ENCODE measurements around the gene CDH23. TPM values are rescaled to one million over a fixed set of nuclear protein-coding genes. Genes with fewer than 3 reads are reported as not detected.

The CDH23 gene
- total RNA-seq, 6 donors from 2014 or later, result 4.7 to 29.3 (median 10.4) TPM

- H3K9me3 ChIP-seq, result peaks cover 0 to 5% (median 1%) of the 10 kb centered on the region in 4 donors
- ATAC-seq (ENCODE audit: low FRiP score in 2 of 2) (peak; percentile 3 to 45), DNase-seq (peak in 1 of 2 donors; percentile 65)
- TF ChIP-seq POLR2AphosphoS5 (IDR thresholded peaks at IDR 0.05) (peak in 1 of 2 donors; percentile 38), EP300 (IDR thresholded peaks at IDR 0.05) (no peak), POLR2A (IDR thresholded peaks at IDR 0.05) (no peak)
- TF ChIP-seq, protein P1, sequence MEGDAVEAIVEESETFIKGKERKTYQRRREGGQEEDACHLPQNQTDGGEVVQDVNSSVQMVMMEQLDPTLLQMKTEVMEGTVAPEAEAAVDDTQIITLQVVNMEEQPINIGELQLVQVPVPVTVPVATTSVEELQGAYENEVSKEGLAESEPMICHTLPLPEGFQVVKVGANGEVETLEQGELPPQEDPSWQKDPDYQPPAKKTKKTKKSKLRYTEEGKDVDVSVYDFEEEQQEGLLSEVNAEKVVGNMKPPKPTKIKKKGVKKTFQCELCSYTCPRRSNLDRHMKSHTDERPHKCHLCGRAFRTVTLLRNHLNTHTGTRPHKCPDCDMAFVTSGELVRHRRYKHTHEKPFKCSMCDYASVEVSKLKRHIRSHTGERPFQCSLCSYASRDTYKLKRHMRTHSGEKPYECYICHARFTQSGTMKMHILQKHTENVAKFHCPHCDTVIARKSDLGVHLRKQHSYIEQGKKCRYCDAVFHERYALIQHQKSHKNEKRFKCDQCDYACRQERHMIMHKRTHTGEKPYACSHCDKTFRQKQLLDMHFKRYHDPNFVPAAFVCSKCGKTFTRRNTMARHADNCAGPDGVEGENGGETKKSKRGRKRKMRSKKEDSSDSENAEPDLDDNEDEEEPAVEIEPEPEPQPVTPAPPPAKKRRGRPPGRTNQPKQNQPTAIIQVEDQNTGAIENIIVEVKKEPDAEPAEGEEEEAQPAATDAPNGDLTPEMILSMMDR (IDR thresholded peaks at IDR 0.05), result no peak
- no peaks in the 10 kb centered on the region for H3K27me3 ChIP-seq
- 59 to 61% methylated on average over 10 to 14 of the region's 14 CpGs for WGBS, 2 donors
- no peak overlapping the region for H3K4me3 ChIP-seq
- peaks cover 3 to 34% (median 12%) of the 10 kb centered on the region in 4 donors for H3K36me3 ChIP-seq
- H3K27ac ChIP-seq, result peak overlapping the region; percentile 83 to 87 (median 84)
- H3K4me1 ChIP-seq, result peaks cover 63 to 75% (median 71%) of the 10 kb centered on the region in 4 donors
Observed at GRCh38 chr10:71747551-71748523, 351.1 kb downstream of the CDH23 start.

- no peaks in the 10 kb centered on the region for H3K9me3 ChIP-seq
- TF ChIP-seq POLR2A (IDR thresholded peaks at IDR 0.05) (peak in 1 of 4 donors; percentile 60), POLR2AphosphoS5 (IDR thresholded peaks at IDR 0.05) (peak in 1 of 2 donors; percentile 82), EP300 (IDR thresholded peaks at IDR 0.05) (no peak)
- TF ChIP-seq, protein P1 (IDR thresholded peaks at IDR 0.05), result peak in 5 of 6 experiments; percentile 6 to 47 (median 28)
- peaks cover 3 to 43% (median 16%) of the 10 kb centered on the region in 4 donors for H3K36me3 ChIP-seq
- peaks cover 64 to 77% (median 73%) of the 10 kb centered on the region in 4 donors for H3K4me1 ChIP-seq
- ATAC-seq (ENCODE audit: low FRiP score in 2 of 2), result peak; percentile 76 to 77
- 27 to 34% methylated on average over 13 to 15 of the region's 15 CpGs for WGBS, 2 donors
- H3K4me3 ChIP-seq, result no peak overlapping the region
- H3K27ac ChIP-seq, result peak overlapping the region; percentile 83 to 87 (median 84)
- peak; percentile 85 to 91 for DNase-seq
- no peaks in the 10 kb centered on the region for H3K27me3 ChIP-seq
Observed at GRCh38 chr10:71748671-71749191, 352.0 kb downstream of the CDH23 start.

DNA sequence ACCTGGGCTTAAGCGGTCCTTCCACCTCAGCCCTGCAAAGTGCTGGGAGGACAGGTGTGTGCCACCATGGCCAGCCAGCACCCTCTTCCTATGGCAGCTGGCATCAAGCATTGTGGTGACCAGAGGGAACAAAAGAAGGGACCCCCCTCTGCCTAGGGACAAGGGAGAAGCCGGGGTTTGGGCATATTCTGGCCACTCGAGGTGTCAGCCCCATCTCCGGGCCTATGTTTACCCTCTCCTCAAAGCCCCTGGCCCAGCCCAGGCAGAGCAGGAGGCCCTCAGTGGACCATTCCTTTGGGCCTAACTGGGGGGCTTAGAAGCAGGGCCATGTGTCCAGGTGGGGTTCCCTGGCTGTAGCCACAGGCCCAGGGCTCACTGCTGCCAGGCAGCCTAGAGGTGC is 352.7 kb downstream of the CDH23 start:
- Histone ChIP-seq H3K4me3 (no peak overlapping the region), H3K4me1 (peaks cover 71 to 83% (median 80%) of the 10 kb centered on the region in 4 donors), H3K36me3 (peaks cover 3 to 48% (median 16%) of the 10 kb centered on the region in 4 donors), H3K27ac (peak overlapping the region; percentile 83 to 87 (median 84)), H3K9me3 (no peaks in the 10 kb centered on the region), H3K27me3 (no peaks in the 10 kb centered on the region)
- TF ChIP-seq, protein P1 (IDR thresholded peaks at IDR 0.05), result no peak
- no peak for TF ChIP-seq EP300 (IDR thresholded peaks at IDR 0.05)
- no peak for TF ChIP-seq POLR2A (IDR thresholded peaks at IDR 0.05)
- TF ChIP-seq POLR2AphosphoS5 (IDR thresholded peaks at IDR 0.05), result no peak
- ATAC-seq (ENCODE audit: low FRiP score in 2 of 2), result no peak
- 60 to 100% methylated on average over 1 to 4 of the region's 4 CpGs for whole genome bisulfite sequencing, 2 donors
- no peak for DNase-seq

DNA sequence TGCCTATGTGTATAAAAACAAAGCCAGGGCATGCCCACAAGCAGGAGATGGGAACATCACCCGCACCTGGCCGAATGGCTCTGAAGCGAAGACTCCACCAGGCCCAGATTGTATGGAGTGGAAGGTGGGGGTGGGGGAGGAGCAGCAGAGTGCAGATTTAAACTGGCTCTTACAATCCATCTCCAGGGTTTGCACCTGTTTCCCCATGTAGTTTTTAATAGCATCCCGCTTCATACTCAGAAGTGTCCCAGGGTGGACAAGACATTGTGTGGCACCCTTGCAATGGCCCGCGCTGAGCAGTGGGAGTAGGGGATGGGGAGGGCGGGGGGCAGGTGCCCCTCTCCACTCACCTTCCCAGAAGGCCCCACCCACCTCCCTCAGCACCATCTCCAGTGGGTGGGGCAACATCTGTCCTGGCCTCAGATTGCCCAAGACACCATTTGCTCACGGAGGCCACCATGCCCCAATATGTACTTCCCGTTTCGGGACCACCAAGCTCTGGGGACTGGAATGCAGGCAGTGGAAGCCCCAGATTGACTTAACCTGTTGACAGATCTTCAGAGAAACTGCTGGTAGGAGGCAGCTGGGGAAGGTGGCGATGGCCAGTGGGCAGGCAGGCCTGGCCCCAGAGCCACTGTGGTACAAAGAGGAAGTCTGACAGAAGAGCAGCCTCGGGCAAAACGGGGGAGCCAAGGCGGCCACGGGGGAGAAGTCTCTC is 353.6 kb downstream of the CDH23 start:
- peaks cover 3 to 55% (median 16%) of the 10 kb centered on the region in 4 donors for H3K36me3 ChIP-seq
- H3K4me1 ChIP-seq, result peaks cover 79 to 91% (median 86%) of the 10 kb centered on the region in 4 donors
- peak; percentile 30 to 78 for TF ChIP-seq POLR2AphosphoS5 (IDR thresholded peaks at IDR 0.05)
- TF ChIP-seq, protein P1 (IDR thresholded peaks at IDR 0.05), result no peak
- no peaks in the 10 kb centered on the region for H3K9me3 ChIP-seq
- no peak overlapping the region for H3K4me3 ChIP-seq
- DNase-seq (peak; percentile 63 to 69), ATAC-seq (ENCODE audit: low FRiP score in 2 of 2) (no peak)
- H3K27me3 ChIP-seq, result no peaks in the 10 kb centered on the region
- WGBS, 2 donors, result 70 to 82% methylated on average over 13 to 15 of the region's 15 CpGs
- peak overlapping the region; percentile 83 to 87 (median 84) for H3K27ac ChIP-seq

All from upper lobe of left lung (tissue), 6 donors.